Lung (tissue), 12 donors: ENCODE data around the gene ALDH1B1. TPM values are rescaled to one million over a fixed set of nuclear protein-coding genes. Genes with fewer than 3 reads are reported as not detected.

Source experiments
- ATAC-seq: fragments of 200-7000 bp; cut with Tn5 transposase; one replicate; pipeline ENCODE4 v1.9.1; 2020; ENCODE audit warnings: moderate number of reproducible peaks; ENCODE audit not compliant: insufficient read depth, low FRiP score
- DNase-seq, 3 donors: peaks; one replicate each; pipeline ENCODE4 v3.0.0-alpha.2; 2013 to 2017
- H3K27ac ChIP-seq, 2 donors: one replicate each; pipeline ENCODE4 v1.5.1; 2013; ENCODE audit warnings: mild to moderate bottlenecking in 2 of 2, moderate library complexity in 2 of 2, control low read depth in 1 of 2, inconsistent platforms in 1 of 2, low read depth in 1 of 2, low read length in 1 of 2
- H3K27me3 ChIP-seq, 3 donors: one replicate each; pipeline ENCODE4 v1.5.1; 2013; ENCODE audit warnings: low read length in 2 of 3; ENCODE audit not compliant: control insufficient read depth in 3 of 3, insufficient read depth in 3 of 3
- H3K36me3 ChIP-seq, 4 donors: one replicate each; pipeline ENCODE4 v1.5.1; 2013; ENCODE audit warnings: low read length in 4 of 4, mild to moderate bottlenecking in 1 of 4, moderate library complexity in 1 of 4; ENCODE audit not compliant: control insufficient read depth in 4 of 4, insufficient read depth in 4 of 4
- H3K4me1 ChIP-seq, 5 donors: one replicate each; pipeline ENCODE4 v1.5.1; 2013; ENCODE audit warnings: low read length in 5 of 5, mild to moderate bottlenecking in 2 of 5, moderate library complexity in 1 of 5; ENCODE audit not compliant: control insufficient read depth in 5 of 5, insufficient read depth in 5 of 5
- H3K4me3 ChIP-seq: one replicate; pipeline ENCODE4 v1.5.1; 2013; ENCODE audit warnings: mild to moderate bottlenecking, control low read depth, moderate library complexity
- H3K9ac ChIP-seq, 2 donors: one replicate each; pipeline ENCODE4 v1.5.1; 2013; ENCODE audit warnings: low read length in 2 of 2, control low read depth in 1 of 2; ENCODE audit not compliant: insufficient read depth in 1 of 2
- H3K9me3 ChIP-seq, 4 donors: one replicate each; pipeline ENCODE4 v1.5.1; 2013; ENCODE audit warnings: low read length in 3 of 4, mild to moderate bottlenecking in 1 of 4, moderate library complexity in 1 of 4; ENCODE audit not compliant: control insufficient read depth in 4 of 4, insufficient read depth in 3 of 4
- WGBS, 2 donors: extraction: QIAGEN DNeasy Blood & Tissue Kit; methylation state at CpG; one replicate each; pipeline ENCODE4 v1.1.7; 2013; 5-methylcytosine and 5-hydroxymethylcytosine counted together
- polyA plus RNA-seq, 2 donors: library from polyadenylated mRNA; stranded (reverse); fragments of 200-250 nt; gene quantifications; one replicate each; pipeline ENCODE4 v1.2.1, GENCODE V29; 2013
- total RNA-seq, 2 donors: library from RNA; depleted of rRNA in 1 of 2; stranded (reverse); fragments of >200 nt in 1 of 2; gene quantifications; one replicate each; pipeline ENCODE4 v1.2.1, GENCODE V29; 2014 to 2021
- TF ChIP-seq, protein P1 (sequence below): IDR thresholded peaks from 2 replicates; pipeline ENCODE4 v1.5.1; 2012; ENCODE audit warnings: mild to moderate bottlenecking; ENCODE audit errors: control extremely low read depth, extremely low read depth
- donor health status: control.
- donor health status: control.
- donor health status: Bipolar disorder and iron deficiency.
- donor health status: healthy.
- donor health status: DM: yes; HTN: yes; CAD: no.

Gene ALDH1B1
- total and polyA plus RNA-seq, 4 donors: 6.4 to 21.1 (median 12.0) TPM

DNA sequence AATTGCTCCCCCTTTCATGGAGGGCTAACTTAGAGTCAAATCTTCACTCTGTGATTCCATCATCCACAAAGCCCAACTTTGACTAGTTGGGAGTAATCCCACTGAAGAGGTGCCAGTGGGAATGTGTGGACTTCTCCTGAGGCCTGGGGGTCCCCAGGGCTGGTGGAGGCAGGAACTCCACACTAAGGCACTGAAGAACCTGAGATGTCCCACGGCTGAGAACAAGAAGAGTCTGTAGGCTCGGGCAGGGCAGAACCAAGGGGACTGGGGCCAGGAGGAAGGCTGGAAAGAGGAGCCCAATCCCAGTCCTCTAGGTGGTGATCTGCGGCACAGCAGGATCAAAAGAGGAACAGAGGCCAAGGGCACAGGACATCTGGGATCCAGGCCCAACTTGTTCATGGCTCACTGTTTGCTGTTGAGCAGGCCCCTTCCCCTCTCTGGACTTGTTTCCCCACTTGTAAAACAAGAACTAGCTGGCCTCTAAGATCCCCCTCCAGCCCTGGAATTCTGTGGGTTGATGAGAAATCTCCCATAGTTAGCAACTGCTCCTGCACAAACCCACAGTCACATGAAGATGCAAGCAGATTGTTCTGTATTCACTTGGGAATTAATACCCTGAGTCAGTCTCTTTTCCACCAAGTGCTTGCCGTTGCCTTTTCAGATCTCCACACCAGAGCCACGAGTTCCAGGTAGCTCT lies 32.7 kb upstream of the ALDH1B1 start:
- peak in 1 of 3 donors; percentile 6 for DNase-seq
- ATAC-seq: no peak
- peaks cover 0 to 31% (median 14%) of the 10 kb centered on the region in 5 donors for H3K4me1 ChIP-seq
- H3K27me3 ChIP-seq: no peaks in the 10 kb centered on the region
- H3K9me3 ChIP-seq: no peaks in the 10 kb centered on the region
- 69 to 77% methylated on average over 5 of the region's 5 CpGs for WGBS, 2 donors
- H3K36me3 ChIP-seq: no peaks in the 10 kb centered on the region
- TF ChIP-seq, protein P1, sequence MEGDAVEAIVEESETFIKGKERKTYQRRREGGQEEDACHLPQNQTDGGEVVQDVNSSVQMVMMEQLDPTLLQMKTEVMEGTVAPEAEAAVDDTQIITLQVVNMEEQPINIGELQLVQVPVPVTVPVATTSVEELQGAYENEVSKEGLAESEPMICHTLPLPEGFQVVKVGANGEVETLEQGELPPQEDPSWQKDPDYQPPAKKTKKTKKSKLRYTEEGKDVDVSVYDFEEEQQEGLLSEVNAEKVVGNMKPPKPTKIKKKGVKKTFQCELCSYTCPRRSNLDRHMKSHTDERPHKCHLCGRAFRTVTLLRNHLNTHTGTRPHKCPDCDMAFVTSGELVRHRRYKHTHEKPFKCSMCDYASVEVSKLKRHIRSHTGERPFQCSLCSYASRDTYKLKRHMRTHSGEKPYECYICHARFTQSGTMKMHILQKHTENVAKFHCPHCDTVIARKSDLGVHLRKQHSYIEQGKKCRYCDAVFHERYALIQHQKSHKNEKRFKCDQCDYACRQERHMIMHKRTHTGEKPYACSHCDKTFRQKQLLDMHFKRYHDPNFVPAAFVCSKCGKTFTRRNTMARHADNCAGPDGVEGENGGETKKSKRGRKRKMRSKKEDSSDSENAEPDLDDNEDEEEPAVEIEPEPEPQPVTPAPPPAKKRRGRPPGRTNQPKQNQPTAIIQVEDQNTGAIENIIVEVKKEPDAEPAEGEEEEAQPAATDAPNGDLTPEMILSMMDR: no peak
- no peak overlapping the region for H3K4me3 ChIP-seq
- H3K9ac ChIP-seq: no peak overlapping the region
- no peak overlapping the region for H3K27ac ChIP-seq

DNA sequence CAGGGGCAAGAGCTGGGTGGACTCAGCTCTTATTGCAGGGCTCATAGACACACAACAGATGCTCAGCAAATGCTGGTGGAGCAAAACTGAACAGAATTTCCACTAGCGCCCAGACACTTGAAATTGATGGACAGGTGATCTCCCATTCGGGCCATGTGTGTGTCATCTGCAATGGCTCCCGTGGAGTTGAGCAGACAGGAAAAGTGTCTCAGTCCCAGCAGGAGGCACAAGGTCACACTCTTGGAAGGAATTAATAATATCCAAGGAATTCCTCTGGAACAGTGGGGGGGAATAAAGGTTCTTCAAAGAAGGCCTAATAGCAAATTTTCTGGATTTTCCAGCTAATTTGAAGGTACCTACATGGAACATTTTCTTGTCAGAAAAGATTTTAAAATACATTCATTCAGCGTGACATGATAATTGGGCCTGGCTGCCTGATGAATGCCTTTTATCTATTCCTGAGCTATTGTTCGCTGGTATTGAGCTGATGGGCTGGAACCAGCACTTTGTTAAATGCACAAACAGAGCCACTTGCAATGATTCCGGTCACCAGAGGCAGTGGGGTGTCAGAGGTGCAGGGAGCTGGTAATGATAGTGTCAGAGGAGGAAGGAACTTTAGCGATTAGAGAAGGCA lies 31.5 kb upstream of the ALDH1B1 start:
- TF ChIP-seq, protein P1: no peak
- H3K27ac ChIP-seq: no peak overlapping the region
- WGBS, 2 donors: 83 to 87% methylated on average over 7 of the region's 7 CpGs
- H3K36me3 ChIP-seq: no peaks in the 10 kb centered on the region
- ATAC-seq (no peak), DNase-seq (peak in 1 of 3 donors; percentile 9)
- peaks cover 0 to 31% (median 14%) of the 10 kb centered on the region in 5 donors for H3K4me1 ChIP-seq
- H3K27me3 ChIP-seq: no peaks in the 10 kb centered on the region
- no peaks in the 10 kb centered on the region for H3K9me3 ChIP-seq
- no peak overlapping the region for H3K4me3 ChIP-seq
- no peak overlapping the region for H3K9ac ChIP-seq

DNA sequence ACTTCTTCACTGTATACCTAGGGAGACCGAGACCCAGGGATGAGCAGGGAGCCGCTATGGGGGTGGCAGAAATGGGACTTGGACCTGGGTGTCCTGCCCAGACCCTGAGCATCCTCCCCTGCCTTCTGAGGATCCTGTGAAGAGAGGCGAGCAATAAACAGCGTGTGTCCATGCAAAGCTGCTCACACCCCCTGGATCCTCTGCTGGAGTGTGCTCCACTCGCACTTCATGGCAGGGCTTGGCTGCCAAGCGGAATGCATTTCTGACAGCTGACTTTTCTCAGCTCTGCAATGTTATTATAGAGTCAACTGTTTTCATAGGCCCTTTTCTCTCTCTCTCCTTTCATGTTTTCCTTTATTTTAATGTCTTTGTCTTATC lies 31.0 kb upstream of the ALDH1B1 start:
- no peak for ATAC-seq
- TF ChIP-seq, protein P1: no peak

More for the DNA sequence above, 31.0 kb upstream of the ALDH1B1 start:
- H3K4me3 ChIP-seq: no peak overlapping the region
- no peaks in the 10 kb centered on the region for H3K9me3 ChIP-seq
- 72 to 86% methylated on average over 6 of the region's 6 CpGs for WGBS, 2 donors
- peak; percentile 78 to 89 (median 88) for DNase-seq
- no peak overlapping the region for H3K9ac ChIP-seq
- peaks cover 0 to 31% (median 14%) of the 10 kb centered on the region in 5 donors for H3K4me1 ChIP-seq
- no peaks in the 10 kb centered on the region for H3K27me3 ChIP-seq
- no peaks in the 10 kb centered on the region for H3K36me3 ChIP-seq
- no peak overlapping the region for H3K27ac ChIP-seq
